KMS-11 (cell line): Measurements from ENCODE around the gene AHCYL2.

Experiments
- H2AFZ ChIP-seq: fragments of 200-600 bp; sonication (generic); 2 replicates; pipeline ENCODE4 v1.6.1; 2016; ENCODE audit warnings: antibody characterized with exemption, mixed run types, low read depth
- H3K27ac ChIP-seq: fragments of 200-600 bp; sonication (generic); 2 replicates; pipeline ENCODE4 v1.6.1; 2016; ENCODE audit warnings: mild to moderate bottlenecking, mixed run types
- H3K27me3 ChIP-seq: fragments of 200-600 bp; sonication (generic); 2 replicates; pipeline ENCODE4 v1.6.1; 2017; ENCODE audit warnings: mild to moderate bottlenecking, low read depth, mixed run types, moderate library complexity; ENCODE audit not compliant: insufficient read depth
- H3K36me3 ChIP-seq: fragments of 200-600 bp; sonication (generic); 2 replicates; pipeline ENCODE4 v1.6.1; 2017; ENCODE audit warnings: mild to moderate bottlenecking, mixed run types; ENCODE audit not compliant: insufficient read depth
- H3K4me1 ChIP-seq: fragments of 200-600 bp; sonication (generic); 2 replicates; pipeline ENCODE4 v1.6.1; 2016; ENCODE audit warnings: mild to moderate bottlenecking, low read depth, mixed run types; ENCODE audit not compliant: poor library complexity, severe bottlenecking
- H3K4me2 ChIP-seq: fragments of 200-600 bp; sonication (generic); 2 replicates; pipeline ENCODE4 v1.7.0; 2016; ENCODE audit warnings: mild to moderate bottlenecking, mixed run types
- H3K4me3 ChIP-seq: fragments of 200-600 bp; sonication (generic); IDR thresholded peaks from 2 replicates; pipeline ENCODE4 v1.6.1; 2017; ENCODE audit warnings: low read depth, low read length, mixed read lengths; ENCODE audit not compliant: insufficient read depth
- H3K79me2 ChIP-seq: fragments of 200-600 bp; sonication (generic); 2 replicates; pipeline ENCODE4 v1.6.1; 2016; ENCODE audit warnings: low read depth, mixed run types; ENCODE audit not compliant: insufficient read depth
- H3K9ac ChIP-seq: fragments of 200-600 bp; sonication (generic); 2 replicates; pipeline ENCODE4 v1.6.1; 2016; ENCODE audit warnings: mild to moderate bottlenecking, mixed run types
- H4K20me1 ChIP-seq: fragments of 200-600 bp; sonication (generic); 2 replicates; pipeline ENCODE4 v1.6.1; 2016; ENCODE audit warnings: mild to moderate bottlenecking, mixed run types; ENCODE audit not compliant: insufficient read depth
- TF ChIP-seq, protein P1 (sequence below): fragments of 200-600 bp; sonication (generic); conservative IDR thresholded peaks from 2 replicates; pipeline ENCODE4 v1.6.1; 2017; ENCODE audit warnings: low read depth, mild to moderate bottlenecking, antibody characterized with exemption, low read length, moderate library complexity, mixed read lengths

Gene AHCYL2

DNA sequence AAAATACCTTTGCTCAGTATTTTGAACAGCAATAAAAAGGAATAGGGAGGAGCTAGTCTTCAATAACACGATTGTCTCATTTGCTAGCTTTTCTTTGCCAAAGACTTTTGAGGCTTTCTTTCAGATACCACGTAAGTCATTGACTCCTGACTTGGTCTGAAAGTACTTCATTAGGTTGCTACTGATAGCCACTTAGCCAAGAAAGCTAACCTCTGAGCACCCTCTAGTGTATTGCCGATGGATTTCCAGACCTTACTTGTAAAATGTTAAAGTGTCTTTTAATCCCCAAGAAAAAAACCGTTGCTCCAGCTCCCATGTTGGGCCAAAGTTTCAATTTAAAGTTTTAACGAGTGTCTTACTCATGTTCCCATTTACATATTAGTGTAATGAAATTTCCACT lies 146.0 kb downstream of the AHCYL2 start:
- Histone ChIP-seq H2AFZ (no peak overlapping the region), H3K4me1 (peaks cover 46% of the 10 kb centered on the region), H3K27ac (no peak overlapping the region), H4K20me1 (no peaks in the 10 kb centered on the region), H3K9ac (no peak overlapping the region), H3K4me3 (no peak overlapping the region), H3K4me2 (no peak overlapping the region), H3K36me3 (no peaks in the 10 kb centered on the region), H3K27me3 (no peaks in the 10 kb centered on the region), H3K79me2 (no peaks in the 10 kb centered on the region)
- TF ChIP-seq, protein P1, sequence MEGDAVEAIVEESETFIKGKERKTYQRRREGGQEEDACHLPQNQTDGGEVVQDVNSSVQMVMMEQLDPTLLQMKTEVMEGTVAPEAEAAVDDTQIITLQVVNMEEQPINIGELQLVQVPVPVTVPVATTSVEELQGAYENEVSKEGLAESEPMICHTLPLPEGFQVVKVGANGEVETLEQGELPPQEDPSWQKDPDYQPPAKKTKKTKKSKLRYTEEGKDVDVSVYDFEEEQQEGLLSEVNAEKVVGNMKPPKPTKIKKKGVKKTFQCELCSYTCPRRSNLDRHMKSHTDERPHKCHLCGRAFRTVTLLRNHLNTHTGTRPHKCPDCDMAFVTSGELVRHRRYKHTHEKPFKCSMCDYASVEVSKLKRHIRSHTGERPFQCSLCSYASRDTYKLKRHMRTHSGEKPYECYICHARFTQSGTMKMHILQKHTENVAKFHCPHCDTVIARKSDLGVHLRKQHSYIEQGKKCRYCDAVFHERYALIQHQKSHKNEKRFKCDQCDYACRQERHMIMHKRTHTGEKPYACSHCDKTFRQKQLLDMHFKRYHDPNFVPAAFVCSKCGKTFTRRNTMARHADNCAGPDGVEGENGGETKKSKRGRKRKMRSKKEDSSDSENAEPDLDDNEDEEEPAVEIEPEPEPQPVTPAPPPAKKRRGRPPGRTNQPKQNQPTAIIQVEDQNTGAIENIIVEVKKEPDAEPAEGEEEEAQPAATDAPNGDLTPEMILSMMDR: no peak

DNA sequence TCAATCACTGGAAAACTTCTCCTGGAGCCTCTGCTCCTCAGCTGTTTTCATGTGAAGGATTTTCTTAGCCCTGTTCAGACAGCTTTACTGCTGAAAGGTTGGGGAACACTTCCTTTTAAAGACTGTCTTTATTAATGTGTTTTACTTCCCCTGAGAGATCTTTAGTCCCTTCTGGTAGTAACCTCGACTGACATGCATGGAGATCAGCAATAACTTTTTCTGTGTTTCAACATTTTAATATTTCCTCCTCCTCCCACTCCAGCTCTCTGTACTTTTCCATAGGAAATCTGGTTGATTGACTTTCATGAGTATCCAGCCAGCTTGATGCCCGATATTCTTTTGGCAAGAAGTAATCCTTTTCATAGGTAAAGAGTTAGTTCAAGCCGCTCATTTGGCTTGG lies 146.7 kb downstream of the AHCYL2 start:
- Histone ChIP-seq H3K9ac (no peak overlapping the region), H2AFZ (no peak overlapping the region), H3K4me3 (no peak overlapping the region), H3K27ac (no peak overlapping the region), H4K20me1 (no peaks in the 10 kb centered on the region), H3K4me1 (peaks cover 51% of the 10 kb centered on the region), H3K4me2 (no peak overlapping the region), H3K79me2 (no peaks in the 10 kb centered on the region), H3K36me3 (no peaks in the 10 kb centered on the region), H3K27me3 (no peaks in the 10 kb centered on the region)
- TF ChIP-seq, protein P1: no peak

DNA sequence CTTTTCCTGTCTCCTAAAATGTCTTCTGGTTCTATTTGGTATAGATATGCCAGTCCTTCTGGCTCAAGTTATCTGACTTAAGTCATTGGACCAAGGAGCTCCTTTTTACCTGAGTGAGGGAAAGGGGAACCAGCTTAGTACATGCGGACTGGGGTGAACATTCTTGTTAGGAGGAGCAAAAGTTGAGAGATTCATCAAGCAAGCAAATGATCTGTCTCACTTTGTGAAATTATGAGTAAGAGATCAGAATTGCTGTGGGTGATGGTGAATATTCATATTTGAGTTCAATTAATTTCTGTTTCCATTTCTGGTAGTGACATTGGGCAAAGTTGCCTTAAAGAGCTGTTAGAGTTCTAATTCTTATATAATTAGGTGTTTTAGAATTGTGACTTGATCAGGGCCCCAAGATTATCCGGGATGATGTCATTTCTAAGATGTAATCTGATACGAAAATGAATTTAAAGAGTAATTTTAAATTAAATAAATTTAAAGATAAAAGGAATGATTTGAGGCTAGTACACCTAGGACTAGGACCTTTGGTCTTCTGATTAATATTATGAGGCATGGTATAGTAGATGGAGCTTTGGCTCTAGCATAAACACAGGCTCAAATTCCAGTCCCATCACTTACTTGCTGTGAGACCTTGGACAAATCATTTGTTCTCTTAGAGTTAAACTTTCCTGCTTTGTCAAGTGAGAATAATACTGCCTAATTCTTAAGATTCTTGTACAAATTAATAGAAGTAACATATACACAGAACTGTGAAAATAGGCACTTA lies 149.0 kb downstream of the AHCYL2 start:
- H3K27ac ChIP-seq: no peak overlapping the region
- H3K79me2 ChIP-seq: no peaks in the 10 kb centered on the region
- no peaks in the 10 kb centered on the region for H3K36me3 ChIP-seq
- no peak overlapping the region for H3K9ac ChIP-seq
- no peak overlapping the region for H3K4me2 ChIP-seq
- peaks cover 32% of the 10 kb centered on the region for H3K4me1 ChIP-seq
- H4K20me1 ChIP-seq: no peaks in the 10 kb centered on the region
- TF ChIP-seq, protein P1: no peak
- no peak overlapping the region for H2AFZ ChIP-seq
- H3K27me3 ChIP-seq: no peaks in the 10 kb centered on the region
- H3K4me3 ChIP-seq: no peak overlapping the region

DNA sequence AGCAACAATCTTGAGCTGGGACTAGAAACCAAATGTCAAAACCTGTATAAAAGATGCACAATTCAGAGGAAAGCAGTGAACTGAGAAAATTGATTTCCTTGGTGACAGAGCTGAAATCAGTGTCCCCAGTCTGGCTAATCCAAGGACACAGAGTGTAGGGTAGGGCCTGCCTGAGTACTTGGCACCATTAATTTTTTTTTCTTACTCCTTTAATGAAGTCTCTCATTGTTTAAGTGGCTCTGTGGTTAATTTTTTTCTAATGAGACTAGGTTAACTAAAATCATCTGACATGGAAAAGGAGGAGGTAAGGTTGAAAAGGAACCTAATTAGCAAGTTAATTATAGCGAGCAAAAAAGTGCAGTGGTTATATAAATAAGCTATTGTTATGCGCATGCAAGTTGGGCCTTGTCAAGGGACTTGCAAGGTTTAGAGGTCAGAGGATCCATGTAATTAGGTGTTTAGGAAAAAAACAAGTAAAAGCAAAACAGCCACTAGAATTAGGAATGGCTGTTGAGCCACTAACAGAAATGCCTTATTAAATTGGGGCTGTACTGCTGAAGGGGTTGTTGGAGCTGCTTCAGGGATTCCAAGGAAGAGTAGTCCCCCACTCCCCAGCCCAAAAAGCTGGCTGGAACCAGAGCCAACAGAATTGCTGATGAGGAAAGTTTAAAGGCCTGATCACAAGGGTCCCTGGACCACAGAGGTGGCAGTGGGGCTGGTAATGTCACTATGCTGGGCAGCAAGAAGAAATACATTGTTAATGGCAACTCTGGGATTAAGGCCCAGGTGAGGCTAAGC lies 150.5 kb downstream of the AHCYL2 start:
- H3K27ac ChIP-seq: no peak overlapping the region

More for the DNA sequence above, 150.5 kb downstream of the AHCYL2 start:
- no peak overlapping the region for H3K9ac ChIP-seq
- no peak overlapping the region for H2AFZ ChIP-seq
- H3K4me3 ChIP-seq: no peak overlapping the region
- TF ChIP-seq, protein P1: no peak
- H3K4me2 ChIP-seq: no peak overlapping the region
- H3K36me3 ChIP-seq: no peaks in the 10 kb centered on the region
- no peaks in the 10 kb centered on the region for H3K79me2 ChIP-seq
- peaks cover 27% of the 10 kb centered on the region for H3K4me1 ChIP-seq
- no peaks in the 10 kb centered on the region for H3K27me3 ChIP-seq
- H4K20me1 ChIP-seq: no peaks in the 10 kb centered on the region
